SK-N-MC (cell line): ENCODE data around the gene EDA.

Experiments
- DNase-seq: peaks from one replicate; pipeline ENCODE4 v3.0.0-alpha.2; 2011; ENCODE audit warnings: low read depth, low spot score
- H3K27ac ChIP-seq: fragments of 200-600 bp; sonication (generic); 2 replicates; pipeline ENCODE4 v1.5.1; 2016; ENCODE audit warnings: mixed run types
- H3K36me3 ChIP-seq: fragments of 200-600 bp; sonication (generic); 2 replicates; pipeline ENCODE4 v1.6.1; 2017; ENCODE audit warnings: antibody characterized with exemption, low read length, mixed read lengths; ENCODE audit not compliant: insufficient read depth
- H3K4me3 ChIP-seq: fragments of 200-600 bp; sonication (generic); 2 replicates; pipeline ENCODE4 v1.5.1; 2016
- H3K9ac ChIP-seq: fragments of 200-600 bp; sonication (generic); 2 replicates; pipeline ENCODE4 v1.8.0; 2017; ENCODE audit warnings: mixed run types, mixed read lengths; ENCODE audit not compliant: insufficient read length
- H3K9me3 ChIP-seq: fragments of 200-600 bp; sonication (generic); 2 replicates; pipeline ENCODE4 v1.6.1; 2017; ENCODE audit warnings: low read depth, mild to moderate bottlenecking, antibody characterized with exemption, low read length, moderate library complexity, mixed read lengths
- EZH2 ChIP-seq: fragments of 200-600 bp; sonication (generic); IDR thresholded peaks from one replicate; pipeline ENCODE4 v1.6.1; 2017; ENCODE audit warnings: antibody characterized with exemption
- FOXP2 ChIP-seq: optimal IDR thresholded peaks from 2 replicates; pipeline ENCODE3; 2011; ENCODE audit warnings: mild to moderate bottlenecking, moderate library complexity; ENCODE audit not compliant: insufficient read depth; ENCODE audit errors: extremely low read length, control extremely low read depth
- POLR2AphosphoS5 ChIP-seq: IDR thresholded peaks from 2 replicates; pipeline ENCODE4 v1.6.1; 2012; ENCODE audit warnings: mild to moderate bottlenecking, low read depth, low read length, borderline replicate concordance

The EDA gene

GRCh38 chrX:69674891-69675290 is 59.0 kb downstream of the EDA start:
- H3K4me3 ChIP-seq = no peak overlapping the region
- H3K9me3 ChIP-seq = no peaks in the 10 kb centered on the region
- no peak overlapping the region for H3K9ac ChIP-seq
- no peak overlapping the region for H3K27ac ChIP-seq
- no peak for DNase-seq
- no peaks in the 10 kb centered on the region for H3K36me3 ChIP-seq
- no peak for TF ChIP-seq FOXP2

GRCh38 chrX:69705818-69706217 is 89.9 kb downstream of the EDA start:
- Histone ChIP-seq H3K4me3 (no peak overlapping the region), H3K27ac (no peak overlapping the region), H3K9me3 (no peaks in the 10 kb centered on the region), H3K9ac (no peak overlapping the region), H3K36me3 (no peaks in the 10 kb centered on the region)
- DNase-seq = no peak
- TF ChIP-seq EZH2 = no peak
- TF ChIP-seq FOXP2 = no peak
- TF ChIP-seq POLR2AphosphoS5 = no peak

- H3K27ac ChIP-seq = no peak overlapping the region
- no peak overlapping the region for H3K9ac ChIP-seq
- no peaks in the 10 kb centered on the region for H3K36me3 ChIP-seq
- DNase-seq = no peak
- H3K9me3 ChIP-seq = 0 out of 2 replicates have a peak, but pooled peaks cover 5% of the 10 kb centered on the region
- TF ChIP-seq EZH2 (no peak), POLR2AphosphoS5 (no peak), FOXP2 (no peak)
- H3K4me3 ChIP-seq = no peak overlapping the region
These were observed 102.2 kb downstream of the EDA start for GRCh38 chrX:69718102-69718501.

GRCh38 chrX:69724307-69724706 is 108.4 kb downstream of the EDA start:
- TF ChIP-seq POLR2AphosphoS5 (no peak), EZH2 (no peak), FOXP2 (no peak)
- Histone ChIP-seq H3K36me3 (no peaks in the 10 kb centered on the region), H3K27ac (no peak overlapping the region), H3K9ac (no peak overlapping the region), H3K9me3 (no peaks in the 10 kb centered on the region), H3K4me3 (no peak overlapping the region)
- no peak for DNase-seq

GRCh38 chrX:69740317-69740716 is 124.4 kb downstream of the EDA start:
- Histone ChIP-seq H3K27ac (no peak overlapping the region), H3K36me3 (no peaks in the 10 kb centered on the region), H3K9me3 (no peaks in the 10 kb centered on the region), H3K9ac (no peak overlapping the region), H3K4me3 (no peak overlapping the region)
- TF ChIP-seq FOXP2 (no peak), EZH2 (no peak), POLR2AphosphoS5 (no peak)
- DNase-seq = no peak

- no peak overlapping the region for H3K9ac ChIP-seq
- no peak overlapping the region for H3K27ac ChIP-seq
- TF ChIP-seq POLR2AphosphoS5 = no peak
- TF ChIP-seq FOXP2 = no peak
- TF ChIP-seq EZH2 = no peak
- no peaks in the 10 kb centered on the region for H3K9me3 ChIP-seq
- no peaks in the 10 kb centered on the region for H3K36me3 ChIP-seq
- DNase-seq = no peak
- no peak overlapping the region for H3K4me3 ChIP-seq
These were observed 125.8 kb downstream of the EDA start for GRCh38 chrX:69741721-69742120.

- DNase-seq = no peak
- H3K36me3 ChIP-seq = no peaks in the 10 kb centered on the region
- H3K9me3 ChIP-seq = no peaks in the 10 kb centered on the region
- no peak overlapping the region for H3K27ac ChIP-seq
- TF ChIP-seq EZH2 = no peak
- H3K4me3 ChIP-seq = no peak overlapping the region
- H3K9ac ChIP-seq = no peak overlapping the region
These were observed 130.1 kb downstream of the EDA start for GRCh38 chrX:69746051-69746450.

GRCh38 chrX:69748055-69748454 is 132.1 kb downstream of the EDA start:
- TF ChIP-seq FOXP2 = no peak
- no peak for TF ChIP-seq EZH2
- no peak for TF ChIP-seq POLR2AphosphoS5
- no peak overlapping the region for H3K4me3 ChIP-seq
- no peak overlapping the region for H3K9ac ChIP-seq
- H3K9me3 ChIP-seq = no peaks in the 10 kb centered on the region
- no peak for DNase-seq
- no peak overlapping the region for H3K27ac ChIP-seq
- H3K36me3 ChIP-seq = no peaks in the 10 kb centered on the region

- no peak overlapping the region for H3K4me3 ChIP-seq
- no peaks in the 10 kb centered on the region for H3K36me3 ChIP-seq
- H3K9ac ChIP-seq = no peak overlapping the region
- TF ChIP-seq POLR2AphosphoS5 = no peak
- no peaks in the 10 kb centered on the region for H3K9me3 ChIP-seq
- DNase-seq = no peak
- H3K27ac ChIP-seq = no peak overlapping the region
These were observed 144.2 kb downstream of the EDA start for GRCh38 chrX:69759921-69760625.
